HCT116 (cell line): Measurements from ENCODE around the gene LRRN1. TPM values are rescaled to one million over a fixed set of nuclear protein-coding genes. Genes with fewer than 3 reads are reported as not detected.

Experiments used
- ATAC-seq: fragments of 200-7000 bp; cut with Tn5 transposase; 2 replicates; pipeline ENCODE4 v1.9.1; 2020; ENCODE audit warnings: mild to moderate bottlenecking, moderate library complexity
- BruUV-seq: library from RNA; stranded (reverse); fragments of 400-500 nt; replicated peaks from 2 replicates; lab custom pipeline; 2021; lab: Mats Ljungman, UMichigan
- CTCF ChIA-PET: fragments of 300-600 bp; sonication (Branson Sonifier 250); formaldehyde crosslinking; loops from one replicate; lab custom pipeline; 2021; ENCODE audit warnings: antibody characterized with exemption; lab: Charles Lee
- POLR2A ChIA-PET: fragments of 300-600, 350-600 bp; sonication (Branson Sonifier 250); formaldehyde crosslinking; loops from one replicate; lab custom pipeline; 2021; ENCODE audit warnings: antibody characterized with exemption; lab: Charles Lee
- RAD21 ChIA-PET, 2 experiments: fragments of 300-600 bp; sonication (Branson Sonifier 250); formaldehyde crosslinking; loops; one replicate each; lab custom pipeline; 2023; ENCODE audit warnings: low total read pairs in 2 of 2; ENCODE audit not compliant: uncharacterized antibody in 2 of 2, unreplicated experiment in 2 of 2, low non-redundant PET in 1 of 2; lab: Charles Lee
- DNase-seq: peaks from one replicate; pipeline ENCODE4 v3.0.0-alpha.2; 2010; ENCODE audit warnings: low read depth, low spot score
- H2AFZ ChIP-seq: fragments of 200-600 bp; shearing (Covaris generic), sonication (generic); 2 replicates; pipeline ENCODE4 v1.6.1; 2017; ENCODE audit warnings: low read depth, mixed run types, mixed read lengths, antibody characterized with exemption, low read length; ENCODE audit not compliant: poor library complexity, severe bottlenecking
- H3K27ac ChIP-seq: 2 replicates; pipeline ENCODE4 v1.5.1; 2012; ENCODE audit warnings: low read depth, low read length
- H3K27me3 ChIP-seq: fragments of 200-600 bp; sonication (generic); 2 replicates; pipeline ENCODE4 v1.6.1; 2016; ENCODE audit warnings: mixed run types, low read length, mixed read lengths; ENCODE audit not compliant: insufficient read depth
- H3K36me3 ChIP-seq, 2 experiments: fragments of 200-500 bp in 1 of 2; fragments of 200-600 bp in 1 of 2; sonication (Bioruptor generic) in 1 of 2; sonication (generic) in 1 of 2; 2 replicates each; pipeline versions ENCODE4 v1.5.1 to v1.6.1; 2014 to 2016; ENCODE audit warnings: low read length in 2 of 2, inconsistent platforms in 1 of 2, mixed read lengths in 1 of 2, mixed run types in 1 of 2; ENCODE audit not compliant: insufficient read depth in 2 of 2, control insufficient read depth in 1 of 2
- H3K4me1 ChIP-seq, 2 experiments: fragments of 200-600 bp in 1 of 2; sonication (generic) in 1 of 2; 2 replicates each; pipeline versions ENCODE4 v1.5.1 to v1.6.1; 2012 to 2017; ENCODE audit warnings: low read length in 2 of 2, inconsistent platforms in 1 of 2, mild to moderate bottlenecking in 1 of 2, mixed read lengths in 1 of 2, mixed run types in 1 of 2, moderate library complexity in 1 of 2; ENCODE audit not compliant: insufficient read depth in 2 of 2, control insufficient read depth in 1 of 2
- H3K4me2 ChIP-seq: fragments of 200-600 bp; sonication (generic); 2 replicates; pipeline ENCODE4 v1.6.1; 2017; ENCODE audit warnings: mixed run types, low read length, mixed read lengths
- H3K4me3 ChIP-seq, 2 experiments: fragments of 200-600 bp in 1 of 2; sonication (generic) in 1 of 2; replicated peaks in 1 of 2; 2 replicates each; pipeline ENCODE4 v1.5.1; 2011 to 2016; ENCODE audit warnings: low read length in 2 of 2, control low read depth in 1 of 2, low read depth in 1 of 2, mild to moderate bottlenecking in 1 of 2, mixed read lengths in 1 of 2, mixed run types in 1 of 2
- H3K79me2 ChIP-seq: fragments of 200-600 bp; sonication (generic); 2 replicates; pipeline ENCODE4 v1.6.1; 2017; ENCODE audit warnings: mild to moderate bottlenecking, mixed run types, low read length, moderate library complexity, mixed read lengths; ENCODE audit not compliant: insufficient read depth
- H3K9ac ChIP-seq: fragments of 200-600 bp; sonication (generic); 2 replicates; pipeline ENCODE4 v1.6.1; 2016; ENCODE audit warnings: low read length, mixed read lengths
- H3K9me2 ChIP-seq: fragments of 200-600 bp; sonication (generic), shearing (Covaris generic); 2 replicates; pipeline ENCODE4 v1.6.1; 2017; ENCODE audit warnings: mixed run types, mild to moderate bottlenecking, moderate library complexity; ENCODE audit not compliant: insufficient read depth
- H3K9me3 ChIP-seq, 2 experiments: fragments of 200-500 bp in 1 of 2; fragments of 200-600 bp in 1 of 2; sonication (Bioruptor generic) in 1 of 2; sonication (generic) in 1 of 2; 2 replicates each; pipeline ENCODE4 v1.6.1; 2014 to 2017; ENCODE audit warnings: low read length in 2 of 2, mixed read lengths in 2 of 2, inconsistent platforms in 1 of 2, low read depth in 1 of 2, mild to moderate bottlenecking in 1 of 2, mixed run types in 1 of 2, moderate library complexity in 1 of 2; ENCODE audit not compliant: control insufficient read depth in 1 of 2, insufficient read depth in 1 of 2
- H4K20me1 ChIP-seq: fragments of 200-600 bp; sonication (generic), shearing (Covaris generic); 2 replicates; pipeline ENCODE4 v1.6.1; 2017; ENCODE audit warnings: mixed run types, mild to moderate bottlenecking, moderate library complexity; ENCODE audit not compliant: insufficient read depth
- ATF3 ChIP-seq: IDR thresholded peaks from 2 replicates; pipeline ENCODE4 v1.6.1; 2012
- CEBPB ChIP-seq: IDR thresholded peaks from 2 replicates; pipeline ENCODE4 v1.6.1; 2012; ENCODE audit warnings: low read depth
- ELF1 ChIP-seq: IDR thresholded peaks from 2 replicates; pipeline ENCODE4 v1.6.1; 2012; ENCODE audit warnings: low read depth, borderline replicate concordance
- EZH2 ChIP-seq: fragments of 200-600 bp; sonication (generic); IDR thresholded peaks from 2 replicates; pipeline ENCODE4 v1.6.1; 2017; ENCODE audit warnings: antibody characterized with exemption, mixed run types
- EZH2phosphoT487 ChIP-seq: fragments of 200-600 bp; IDR thresholded peaks from 2 replicates; pipeline ENCODE4 v1.6.1; 2018; ENCODE audit warnings: antibody characterized with exemption, borderline replicate concordance
- FOSL1 ChIP-seq: IDR thresholded peaks from 2 replicates; pipeline ENCODE4 v1.6.1; 2012; ENCODE audit warnings: low read depth
- JUND ChIP-seq: IDR thresholded peaks from 2 replicates; pipeline ENCODE4 v1.6.1; 2012
- MAX ChIP-seq: IDR thresholded peaks from 2 replicates; pipeline ENCODE4 v1.6.1; 2012
- POLR2AphosphoS5 ChIP-seq: IDR thresholded peaks from 2 replicates; pipeline ENCODE4 v1.6.1; 2011; ENCODE audit warnings: mild to moderate bottlenecking, low read depth, low read length, moderate library complexity
- RAD21 ChIP-seq: IDR thresholded peaks from 2 replicates; pipeline ENCODE4 v1.6.1; 2012; ENCODE audit warnings: low read depth, mild to moderate bottlenecking
- REST ChIP-seq: IDR thresholded peaks from 2 replicates; pipeline ENCODE4 v1.6.1; 2012; ENCODE audit warnings: low read depth
- SP1 ChIP-seq: IDR thresholded peaks from 2 replicates; pipeline ENCODE4 v1.6.1; 2012; ENCODE audit warnings: low read depth
- ZFX ChIP-seq: fragments of 450-650 bp; IDR thresholded peaks from 2 replicates; pipeline ENCODE4 v1.6.1; 2017
- intact Hi-C: fragments of 100-400 bp; cut with micrococcal nuclease; formaldehyde crosslinking; loops from 2 replicates; pipeline ENCODE4 v1.10.0; 2022
- total RNA-seq: library from RNA; stranded (reverse); gene quantifications from one replicate; pipeline ENCODE4 v1.2.1, GENCODE V29; 2021; ENCODE audit not compliant: unreplicated experiment

LRRN1 gene
- total RNA-seq, 1 experiment from 2014 or later, result 0.10 TPM

GRCh38 chr3:3816034-3816433, 16.8 kb downstream of the LRRN1 start (continued):
- TF ChIP-seq SP1 (no peak), ZFX (no peak), EZH2phosphoT487 (no peak), CEBPB (no peak)
- TF ChIP-seq, all 23 proteins: peak for 0

- CTCF ChIA-PET, result no interaction called here
- no peak for DNase-seq
- H3K36me3 ChIP-seq, result no peaks in the 10 kb centered on the region
- H3K9me2 ChIP-seq, result no peaks in the 10 kb centered on the region
- H3K9me3 ChIP-seq, result peaks cover 0 to 12% of the 10 kb centered on the region in 2 experiments; a peak in 2 of 4 replicates
- intact Hi-C loops, result no loop called here
- no peak overlapping the region for H3K4me3 ChIP-seq
- TF ChIP-seq MAX (no peak), JUND (no peak)
- TF ChIP-seq, all 23 proteins: peak for 0
- BruUV-seq, result no TSS peak
- Histone ChIP-seq H2AFZ (no peak overlapping the region), H4K20me1 (no peaks in the 10 kb centered on the region), H3K9ac (no peak overlapping the region), H3K27ac (no peak overlapping the region), H3K4me2 (no peak overlapping the region), H3K27me3 (no peaks in the 10 kb centered on the region), H3K4me1 (no peaks in the 10 kb centered on the region), H3K79me2 (no peaks in the 10 kb centered on the region)
- POLR2A ChIA-PET, result no interaction called here
- RAD21 ChIA-PET, result no interaction called here
- no peak for ATAC-seq
These were observed 18.6 kb downstream of the LRRN1 start for GRCh38 chr3:3817865-3818264.

- TF ChIP-seq JUND, result no peak
- TF ChIP-seq FOSL1, result no peak
- TF ChIP-seq EZH2phosphoT487, result no peak
- no peak for TF ChIP-seq ATF3
- TF ChIP-seq SP1, result no peak
- TF ChIP-seq RAD21, result no peak
- TF ChIP-seq ZFX, result no peak
- TF ChIP-seq REST, result no peak
- no peak for TF ChIP-seq CEBPB
- TF ChIP-seq ELF1, result no peak
- no peak for TF ChIP-seq POLR2AphosphoS5
- TF ChIP-seq MAX, result no peak
- no peak for TF ChIP-seq EZH2
- intact Hi-C loops, result no loop called here
- POLR2A ChIA-PET, result no interaction called here
- H2AFZ ChIP-seq, result no peak overlapping the region
- H3K9me3 ChIP-seq, result peaks cover 0 to 13% of the 10 kb centered on the region in 2 experiments; a peak in 2 of 4 replicates
- no peak overlapping the region for H3K4me2 ChIP-seq
- H3K79me2 ChIP-seq, result no peaks in the 10 kb centered on the region
- H4K20me1 ChIP-seq, result no peaks in the 10 kb centered on the region
- no peak overlapping the region for H3K9ac ChIP-seq
- H3K4me3 ChIP-seq, result no peak overlapping the region
- H3K9me2 ChIP-seq, result no peaks in the 10 kb centered on the region
- no peaks in the 10 kb centered on the region for H3K4me1 ChIP-seq
- H3K36me3 ChIP-seq, result no peaks in the 10 kb centered on the region
- H3K27me3 ChIP-seq, result no peaks in the 10 kb centered on the region
- DNase-seq (no peak), ATAC-seq (no peak)
- RAD21 ChIA-PET, result no interaction called here
- no TSS peak for BruUV-seq
- H3K27ac ChIP-seq, result no peak overlapping the region
- CTCF ChIA-PET, result no interaction called here
These were observed 22.5 kb downstream of the LRRN1 start for GRCh38 chr3:3821777-3822176.
